KBM-7 (cell line): ENCODE results near the gene SH3D19.

Experiments
- DNase-seq: peaks from one replicate; pipeline ENCODE4 v3.0.0-alpha.2; 2015
- in situ Hi-C: fragments of 300-500 bp; cut with MboI; formaldehyde crosslinking; loops from 2 replicates; pipeline ENCODE4 v1.14.3; 2020; ENCODE audit warnings: low sequenced_read_pairs, low pct_unique_long_range_greater_than_20kb, mixed read lengths

SH3D19 gene

DNA sequence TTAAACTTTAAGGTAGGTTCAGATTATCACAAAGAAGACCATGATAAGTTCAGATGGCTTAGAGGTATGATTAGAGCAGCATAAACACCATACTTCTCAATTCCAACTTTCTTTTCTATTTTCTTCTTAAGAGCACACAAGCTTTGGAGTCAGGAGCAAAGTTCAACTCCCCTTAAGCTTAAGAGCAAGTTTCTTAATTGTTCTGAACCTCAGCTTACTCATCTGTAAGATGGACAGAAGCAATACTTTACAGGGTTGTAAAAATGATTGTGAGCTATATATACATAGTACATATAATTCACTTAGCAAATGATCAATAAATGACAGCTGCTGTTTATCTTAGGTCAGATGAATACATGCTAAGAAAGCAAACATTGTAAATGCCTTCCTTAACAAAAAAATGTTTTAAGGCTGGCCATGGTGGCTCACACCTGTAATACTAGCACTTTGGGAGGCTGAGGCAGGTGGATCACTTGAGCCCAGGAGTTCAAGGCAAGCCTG, 250.9 kb downstream of the SH3D19 start:
- in situ Hi-C loops, result no loop called here
- DNase-seq, result no peak
